ENCODE results near the gene PSME3.

PSME3 gene

DNA sequence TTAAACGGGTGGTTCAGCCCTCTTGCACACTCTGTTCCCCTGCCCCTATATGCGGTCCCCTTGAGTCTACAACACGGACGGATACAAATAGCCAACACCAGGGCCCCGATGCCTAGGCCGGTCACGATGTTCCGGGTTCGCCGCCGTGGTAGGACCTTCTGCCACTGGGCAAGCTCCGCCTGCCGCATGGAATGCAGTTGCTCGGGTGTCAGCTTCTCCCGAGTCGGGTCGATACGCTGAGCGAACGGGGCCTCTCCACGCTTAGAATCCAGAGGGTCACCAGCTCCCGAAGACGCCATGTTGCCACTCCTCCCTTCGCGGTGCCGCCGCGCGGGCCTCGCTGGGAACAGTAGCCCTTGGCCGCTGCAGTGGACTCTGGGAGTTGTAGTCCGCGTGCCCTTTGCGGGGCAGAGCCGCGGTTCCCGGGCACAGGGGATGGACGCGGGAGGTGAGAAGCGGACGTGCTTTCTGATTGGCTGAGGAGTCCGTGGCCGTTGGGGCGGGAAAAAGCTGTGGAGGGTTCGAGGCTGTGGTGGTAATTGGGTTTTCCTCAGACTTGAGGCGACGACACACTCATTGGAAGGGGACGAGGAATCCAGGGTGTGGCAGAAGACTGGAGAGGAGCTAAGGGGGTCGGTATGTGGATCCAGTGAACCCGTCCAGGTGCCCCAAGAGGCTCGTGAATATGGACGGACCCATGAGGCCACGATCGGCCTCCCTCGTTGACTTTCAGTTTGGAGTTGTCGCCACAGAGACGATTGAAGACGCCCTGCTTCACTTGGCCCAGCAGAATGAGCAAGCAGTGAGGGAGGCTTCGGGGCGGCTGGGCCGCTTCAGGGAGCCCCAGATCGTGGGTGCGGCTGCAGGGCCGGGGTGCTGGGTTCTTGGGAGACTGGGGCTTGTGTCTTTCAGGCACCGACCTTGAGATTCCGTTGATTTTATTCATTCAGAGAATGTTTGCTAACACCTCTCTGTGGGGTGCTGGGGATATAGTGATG lies 34.5 kb upstream of the PSME3 start, which contains the start of the genes CNTD1 and COA3:
Gene CNTD1 (plus strand): TSS at position 479 of the 998 bp plus-strand sequence. CDS start 207 bp downstream, at position 686.
Gene COA3 (minus strand): TSS at position 322 of the 998 bp plus-strand sequence. CDS start 23 bp downstream, at position 299.
- TF ChIP-seq GATA3 (IDR thresholded peaks at IDR 0.05; ENCODE audit: low read depth, low read length) (no peak), GATA2 (IDR thresholded peaks at IDR 0.05; ENCODE audit: low read depth, low read length) (no peak)

DNA sequence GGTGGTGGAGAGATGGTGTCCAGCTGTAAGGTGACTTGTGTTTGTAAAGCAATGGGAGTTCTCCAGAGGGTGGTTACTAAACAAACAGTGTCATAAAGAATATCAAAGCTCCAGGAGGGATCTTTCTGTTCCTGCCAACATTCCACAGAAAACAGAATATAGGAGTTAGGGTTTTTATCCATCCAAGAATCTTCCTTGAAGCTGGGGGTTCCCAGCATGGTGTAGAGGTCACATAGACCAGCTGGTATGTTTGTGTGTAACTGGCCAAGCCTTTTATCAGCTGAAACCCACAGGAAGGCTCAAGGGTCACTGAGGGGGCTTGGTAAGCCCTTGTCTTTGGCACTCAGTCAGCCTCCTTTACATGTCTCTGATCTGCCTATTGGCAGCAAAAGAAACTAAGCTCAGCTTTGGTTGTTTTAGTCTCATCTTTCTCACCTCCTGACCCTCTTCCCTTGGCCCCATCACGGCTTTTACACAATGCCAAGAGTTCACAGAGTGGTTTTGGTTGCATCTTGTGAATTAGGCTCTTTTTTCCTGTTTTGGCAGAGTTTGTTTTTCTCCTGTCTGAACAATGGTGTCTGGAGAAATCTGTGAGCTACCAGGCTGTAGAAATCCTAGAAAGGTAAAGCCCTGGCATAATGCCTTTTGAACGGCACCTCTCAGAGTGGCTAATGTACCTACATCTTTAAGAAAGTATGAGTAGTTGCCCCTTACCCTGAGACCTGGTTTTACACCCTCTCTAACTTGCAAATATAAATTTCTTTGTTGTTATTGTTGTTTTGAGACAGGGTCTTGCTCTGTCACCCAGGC lies 29.9 kb upstream of the PSME3 start:
- TF ChIP-seq GATA3 (IDR thresholded peaks at IDR 0.05; ENCODE audit: low read depth, low read length): no peak
- no peak for TF ChIP-seq GATA2 (IDR thresholded peaks at IDR 0.05; ENCODE audit: low read depth, low read length)

- TF ChIP-seq GATA2 (IDR thresholded peaks at IDR 0.05; ENCODE audit: low read depth, low read length) (no peak), GATA3 (IDR thresholded peaks at IDR 0.05; ENCODE audit: low read depth, low read length) (no peak)
Observed at GRCh38 chr17:42804918-42805367, 28.3 kb upstream of the PSME3 start.

DNA sequence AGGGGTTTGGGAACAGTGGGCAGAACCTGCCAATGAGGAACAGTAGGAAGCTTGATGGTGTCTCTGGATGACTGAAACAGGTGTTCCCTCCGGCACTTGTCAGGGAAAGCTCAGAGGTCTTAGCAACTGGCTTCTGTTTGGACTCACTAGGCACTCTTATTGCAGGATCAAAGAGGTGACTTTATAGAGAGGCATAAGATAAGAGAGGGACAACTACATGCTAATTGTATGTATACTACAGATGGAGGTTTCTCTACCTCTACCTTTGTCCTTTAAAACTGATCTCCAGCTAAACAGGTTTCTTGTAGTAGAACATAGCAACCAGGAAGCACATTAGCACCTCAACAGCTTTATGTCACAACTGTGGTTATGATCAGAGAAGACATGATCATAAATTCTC lies 26.9 kb upstream of the PSME3 start:
- no peak for TF ChIP-seq GATA2 (IDR thresholded peaks at IDR 0.05; ENCODE audit: low read depth, low read length)
- TF ChIP-seq GATA3 (IDR thresholded peaks at IDR 0.05; ENCODE audit: low read depth, low read length): no peak

- TF ChIP-seq GATA3 (IDR thresholded peaks at IDR 0.05; ENCODE audit: low read depth, low read length): no peak
Observed at GRCh38 chr17:42809250-42809649, 23.9 kb upstream of the PSME3 start.

GRCh38 chr17:42814633-42815399 lies 18.4 kb upstream of the PSME3 start:
- TF ChIP-seq GATA3 (IDR thresholded peaks at IDR 0.05; ENCODE audit: low read depth, low read length): no peak
- TF ChIP-seq GATA2 (IDR thresholded peaks at IDR 0.05; ENCODE audit: low read depth, low read length): no peak

DNA sequence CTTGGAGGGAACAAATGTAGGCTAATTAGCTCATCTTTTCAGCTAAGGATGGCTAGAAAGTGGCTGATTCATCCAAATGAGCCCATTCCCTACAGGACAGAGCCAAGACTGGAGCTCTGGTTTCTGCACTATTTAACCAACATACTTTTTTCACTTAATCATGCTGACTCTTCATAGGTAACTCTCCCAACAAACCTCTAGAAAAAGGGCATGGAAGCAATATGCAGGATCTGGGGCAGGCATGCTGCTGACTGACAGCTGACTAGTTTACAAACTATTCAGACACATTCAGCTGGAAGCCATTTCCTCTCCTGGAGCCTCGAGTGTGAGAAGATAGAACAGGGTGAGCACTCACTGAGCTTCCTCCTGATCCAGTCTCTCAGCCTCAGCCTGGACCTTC lies 15.3 kb upstream of the PSME3 start:
- TF ChIP-seq GATA2 (IDR thresholded peaks at IDR 0.05; ENCODE audit: low read depth, low read length) (no peak), GATA3 (IDR thresholded peaks at IDR 0.05; ENCODE audit: low read depth, low read length) (no peak)

- TF ChIP-seq GATA3 (IDR thresholded peaks at IDR 0.05; ENCODE audit: low read depth, low read length): no peak
- TF ChIP-seq GATA2 (IDR thresholded peaks at IDR 0.05; ENCODE audit: low read depth, low read length): no peak
Observed at GRCh38 chr17:42818379-42818778, 14.8 kb upstream of the PSME3 start.

DNA sequence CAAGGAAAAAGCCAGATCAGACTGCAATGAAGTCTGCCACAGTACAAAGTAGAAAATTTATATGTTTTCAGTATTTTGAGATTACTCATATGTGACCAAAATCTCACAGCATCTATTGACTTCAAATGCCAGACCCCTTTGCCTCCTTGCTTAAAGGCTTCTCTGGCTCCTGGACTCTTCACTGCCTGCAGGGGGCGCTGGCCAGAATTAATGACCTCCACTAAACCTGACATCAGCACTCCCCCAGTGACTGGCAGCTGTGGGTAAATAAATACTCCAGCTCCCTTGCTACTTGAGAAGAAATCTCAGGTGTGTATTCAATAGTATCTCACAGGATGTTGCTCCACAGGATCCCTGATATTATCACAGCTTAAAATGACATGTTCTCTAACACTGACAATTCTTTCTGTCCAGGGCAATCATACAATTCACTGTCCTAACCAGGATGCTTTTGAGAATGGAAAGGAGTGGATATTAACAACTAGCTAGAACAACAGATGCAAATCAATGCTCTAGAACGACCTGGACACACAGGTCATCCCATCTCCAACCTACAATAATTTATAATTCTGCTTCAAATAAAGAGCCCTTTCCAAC lies 13.2 kb upstream of the PSME3 start:
- TF ChIP-seq GATA3 (IDR thresholded peaks at IDR 0.05; ENCODE audit: low read depth, low read length) (no peak), GATA2 (IDR thresholded peaks at IDR 0.05; ENCODE audit: low read depth, low read length) (no peak)

DNA sequence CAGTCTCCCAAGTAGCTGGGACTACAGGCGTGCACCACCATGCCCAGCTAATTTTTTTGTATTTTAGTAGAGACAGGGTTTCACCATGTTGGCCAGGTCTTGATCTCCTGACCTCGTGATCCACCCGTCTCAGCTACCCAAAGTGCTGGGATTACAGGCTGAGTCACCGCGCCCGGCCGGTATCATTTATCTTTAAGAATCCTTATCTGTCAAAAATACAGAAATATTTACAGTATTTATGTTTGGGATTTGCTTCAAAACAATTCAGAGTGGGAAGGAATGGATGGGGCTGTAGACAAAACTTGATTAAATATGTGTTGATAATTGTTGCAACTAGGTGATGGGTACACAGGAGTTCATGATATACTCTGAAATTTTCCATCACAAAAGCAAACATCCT lies 12.0 kb upstream of the PSME3 start:
- no peak for TF ChIP-seq GATA2 (IDR thresholded peaks at IDR 0.05; ENCODE audit: low read depth, low read length)
- TF ChIP-seq GATA3 (IDR thresholded peaks at IDR 0.05; ENCODE audit: low read depth, low read length): no peak

DNA sequence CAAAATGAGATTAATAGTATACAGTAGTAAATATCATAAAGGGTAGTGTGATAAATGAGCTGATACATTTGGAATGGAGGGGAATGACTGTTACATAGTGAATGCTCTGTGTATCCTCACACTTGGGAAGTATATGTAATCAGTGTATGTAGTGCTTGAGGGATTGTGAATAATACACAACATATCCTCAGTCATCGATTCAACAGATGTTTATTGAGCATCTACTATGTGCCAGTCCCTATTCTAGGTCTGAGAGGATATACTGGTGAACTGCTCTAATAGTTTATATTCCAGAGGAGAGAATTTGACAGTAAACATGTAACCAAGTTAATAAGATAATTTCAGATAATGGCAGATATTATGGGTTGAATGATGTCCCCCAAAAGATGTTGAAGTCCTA lies 5.7 kb upstream of the PSME3 start:
- TF ChIP-seq GATA2 (IDR thresholded peaks at IDR 0.05; ENCODE audit: low read depth, low read length): no peak
- TF ChIP-seq GATA3 (IDR thresholded peaks at IDR 0.05; ENCODE audit: low read depth, low read length): no peak

DNA sequence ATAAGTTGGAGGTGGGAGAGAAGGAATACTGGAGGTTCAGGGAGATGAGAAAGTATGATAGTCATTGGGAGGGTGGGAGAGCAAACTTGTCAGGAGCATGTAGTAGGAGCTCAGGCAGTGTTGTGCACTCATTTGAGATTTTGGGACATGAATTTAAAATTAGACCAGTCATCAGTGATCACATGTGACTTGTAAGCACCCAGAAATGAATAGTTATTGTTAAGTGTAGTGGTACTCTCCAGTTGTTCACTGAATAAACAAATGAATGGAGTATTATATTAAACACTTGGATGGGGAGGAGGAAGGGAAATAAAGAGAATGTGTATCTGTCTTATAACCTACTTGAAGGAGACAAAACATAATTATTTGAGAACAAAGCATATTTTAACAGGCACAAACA lies 2.2 kb upstream of the PSME3 start:
- TF ChIP-seq GATA3 (IDR thresholded peaks at IDR 0.05; ENCODE audit: low read depth, low read length) (no peak), GATA2 (IDR thresholded peaks at IDR 0.05; ENCODE audit: low read depth, low read length) (no peak)

GRCh38 chr17:42832213-42832933 lies 824 bp upstream of the PSME3 start:
- TF ChIP-seq GATA3 (IDR thresholded peaks at IDR 0.05; ENCODE audit: low read depth, low read length): no peak
